Endothelial cell of umbilical vein (primary cell): ENCODE measurements around the gene SLC7A6OS. TPM values are rescaled to one million over a fixed set of nuclear protein-coding genes. Genes with fewer than 3 reads are reported as not detected.

Experiments
- BruUV-seq: library from RNA; stranded (reverse); fragments of 400-500 nt; replicated peaks from 2 replicates; lab custom pipeline; 2021; lab: Mats Ljungman, UMichigan
- CTCF ChIA-PET: fragments of 300-600, 350-600 bp; sonication (Branson Sonifier 250); formaldehyde crosslinking; loops from one replicate; lab custom pipeline; 2021; ENCODE audit warnings: antibody characterized with exemption, inconsistent platforms; lab: Charles Lee
- POLR2A ChIA-PET: fragments of 300-600, 350-600 bp; sonication (Branson Sonifier 250); formaldehyde crosslinking; loops from one replicate; lab custom pipeline; 2021; ENCODE audit warnings: antibody characterized with exemption, inconsistent platforms; lab: Charles Lee
- DNase-seq: peaks from one replicate; pipeline ENCODE4 v3.0.0-alpha.2; 2011; ENCODE audit warnings: low read depth, low spot score
- FAIRE-seq: peaks from 2 replicates; lab custom pipeline; 2011; peaks lifted over from hg19 to GRCh38; lab: Jason Lieb, UNC
- H2AFZ ChIP-seq: 2 replicates; pipeline ENCODE4 v1.6.0; 2012; ENCODE audit warnings: low read depth, low read length, control low read depth, inconsistent platforms
- H3K27ac ChIP-seq: 2 replicates; pipeline ENCODE4 v1.5.1; 2011; ENCODE audit warnings: low read depth, mild to moderate bottlenecking, control low read depth, low read length, moderate library complexity; ENCODE audit not compliant: insufficient read depth
- H3K27me3 ChIP-seq, 2 experiments: 2 replicates each; pipeline versions ENCODE4 v1.6.0 to v1.6.1; 2011; ENCODE audit warnings: low read length in 2 of 2, mixed read lengths in 1 of 2; ENCODE audit not compliant: control insufficient read depth in 2 of 2, insufficient read depth in 2 of 2
- H3K36me3 ChIP-seq, 2 experiments: 2 replicates in 1 of 2; 3 replicates in 1 of 2; pipeline ENCODE4 v1.5.1; 2011; ENCODE audit warnings: low read length in 2 of 2, mild to moderate bottlenecking in 1 of 2, moderate library complexity in 1 of 2; ENCODE audit not compliant: control insufficient read depth in 2 of 2, insufficient read depth in 2 of 2; ENCODE audit errors: extremely low read depth in 1 of 2
- H3K4me1 ChIP-seq: 3 replicates; pipeline ENCODE4 v1.5.1; 2011; ENCODE audit warnings: mild to moderate bottlenecking, low read length; ENCODE audit not compliant: control insufficient read depth, insufficient read depth; ENCODE audit errors: extremely low read depth
- H3K4me2 ChIP-seq: 2 replicates; pipeline ENCODE4 v1.6.1; 2011; ENCODE audit warnings: low read length, control low read depth, mixed read lengths; ENCODE audit not compliant: insufficient read depth
- H3K4me3 ChIP-seq, 3 experiments: fragments of 200-600 bp in 1 of 3; sonication (generic), shearing (Covaris generic) in 1 of 3; replicated peaks in 1 of 3; 2 replicates each; pipeline ENCODE4 v1.5.1; 2011 to 2016; ENCODE audit warnings: control low read depth in 3 of 3, low read length in 3 of 3, mild to moderate bottlenecking in 2 of 3, inconsistent platforms in 1 of 3, low read depth in 1 of 3, moderate library complexity in 1 of 3; ENCODE audit not compliant: insufficient read depth in 1 of 3
- H3K79me2 ChIP-seq: 2 replicates; pipeline ENCODE4 v1.6.0; 2012; ENCODE audit warnings: low read length, inconsistent platforms; ENCODE audit not compliant: control insufficient read depth, insufficient read depth
- H3K9ac ChIP-seq: replicated peaks from 2 replicates; pipeline ENCODE3; 2011; ENCODE audit warnings: low read length, control low read depth; ENCODE audit not compliant: insufficient read depth; ENCODE audit errors: extremely low read depth
- H3K9me1 ChIP-seq: replicated peaks from 3 replicates; pipeline ENCODE4 v1.6.0; 2011; ENCODE audit warnings: mild to moderate bottlenecking, low read length; ENCODE audit not compliant: control insufficient read depth, insufficient read depth; ENCODE audit errors: extremely low read depth
- H3K9me3 ChIP-seq: replicated peaks from 2 replicates; pipeline ENCODE4 v1.5.1; 2012; ENCODE audit warnings: low read length, inconsistent platforms; ENCODE audit not compliant: control insufficient read depth, insufficient read depth
- H4K20me1 ChIP-seq: replicated peaks from 2 replicates; pipeline ENCODE3; 2011; ENCODE audit warnings: mild to moderate bottlenecking, low read length; ENCODE audit not compliant: control insufficient read depth, insufficient read depth; ENCODE audit errors: extremely low read depth
- MAX ChIP-seq: IDR thresholded peaks from 2 replicates; pipeline ENCODE4 v1.6.1; 2011; ENCODE audit not compliant: insufficient read depth, insufficient read length
- POLR2AphosphoS5 ChIP-seq: IDR thresholded peaks from 2 replicates; pipeline ENCODE4 v1.6.1; 2012; ENCODE audit warnings: low read depth, mild to moderate bottlenecking, control low read depth, low read length, moderate library complexity; ENCODE audit not compliant: insufficient read depth
- dilution Hi-C: fragments of 300-500 bp; cut with MboI; formaldehyde crosslinking; loops from one replicate; pipeline ENCODE4 v1.15.0; 2019; ENCODE audit warnings: low sequenced_read_pairs; ENCODE audit not compliant: extremely low pct_ligation_motif_present
- intact Hi-C: fragments of 100-400 bp; cut with micrococcal nuclease; formaldehyde crosslinking; loops from one replicate; pipeline ENCODE4 v1.10.0; 2022
- polyA plus RNA-seq, 4 experiments: library from polyadenylated mRNA; depleted of rRNA in 3 of 4; stranded (reverse) in 3 of 4; unstranded in 1 of 4; fragments of >200 nt; gene quantifications; 2 replicates each; pipeline versions ENCODE4 v1.2.1 to v1.2.3, GENCODE V29; 2011 to 2012; ENCODE audit warnings: missing spikeins in 1 of 4
- total RNA-seq: library from RNA; stranded (reverse); gene quantifications from 2 replicates; pipeline ENCODE4 v1.2.3, GENCODE V29; 2021
- TF ChIP-seq, protein P1 (sequence below), 2 donors: IDR thresholded peaks; 1 replicate in 1 of 2; 2 replicates in 1 of 2; pipeline ENCODE4 v1.5.1; 2011; ENCODE audit warnings: low read length in 2 of 2, mild to moderate bottlenecking in 2 of 2, moderate library complexity in 2 of 2, control low read depth in 1 of 2, inconsistent platforms in 1 of 2, low read depth in 1 of 2; ENCODE audit not compliant: insufficient read depth in 1 of 2; ENCODE audit errors: extremely low read depth in 1 of 2

Gene SLC7A6OS
- total and polyA plus RNA-seq, 2 donors (not counting 3 experiments of a cell fraction or from before 2014, with no cell fraction given) = 8.3 to 22.9 TPM

DNA sequence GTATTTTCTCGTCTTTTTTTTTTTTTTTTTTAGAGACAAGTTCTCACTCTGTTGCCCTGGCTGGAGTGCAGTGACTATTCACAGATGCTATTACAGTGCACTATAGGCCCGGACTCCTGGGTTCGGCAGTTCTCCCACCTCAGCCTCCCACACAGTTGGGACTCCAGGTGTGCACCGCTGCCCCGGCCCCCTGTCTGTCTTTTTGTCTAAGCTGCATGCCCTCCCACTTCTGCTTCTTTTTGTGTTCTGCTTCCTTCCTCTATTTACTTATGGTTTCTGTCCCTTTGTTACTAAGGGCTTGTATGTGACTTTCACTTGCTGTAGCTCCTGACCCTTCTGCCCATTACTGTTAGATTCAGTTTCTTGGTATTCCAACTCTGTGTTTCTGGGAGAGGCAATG is 25.9 kb downstream of the SLC7A6OS start:
- intact Hi-C loops = no loop called here
- FAIRE-seq (peak; percentile 43), DNase-seq (peak; percentile 31)
- H3K4me1 ChIP-seq = peaks cover 55% of the 10 kb centered on the region
- H2AFZ ChIP-seq = no peak overlapping the region
- peaks cover 4% of the 10 kb centered on the region in 2 experiments for H3K36me3 ChIP-seq
- H3K9ac ChIP-seq = no peak overlapping the region
- H3K9me1 ChIP-seq = no peaks in the 10 kb centered on the region
- no peaks in the 10 kb centered on the region for H3K9me3 ChIP-seq
- TF ChIP-seq MAX = no peak
- TF ChIP-seq, protein P1, sequence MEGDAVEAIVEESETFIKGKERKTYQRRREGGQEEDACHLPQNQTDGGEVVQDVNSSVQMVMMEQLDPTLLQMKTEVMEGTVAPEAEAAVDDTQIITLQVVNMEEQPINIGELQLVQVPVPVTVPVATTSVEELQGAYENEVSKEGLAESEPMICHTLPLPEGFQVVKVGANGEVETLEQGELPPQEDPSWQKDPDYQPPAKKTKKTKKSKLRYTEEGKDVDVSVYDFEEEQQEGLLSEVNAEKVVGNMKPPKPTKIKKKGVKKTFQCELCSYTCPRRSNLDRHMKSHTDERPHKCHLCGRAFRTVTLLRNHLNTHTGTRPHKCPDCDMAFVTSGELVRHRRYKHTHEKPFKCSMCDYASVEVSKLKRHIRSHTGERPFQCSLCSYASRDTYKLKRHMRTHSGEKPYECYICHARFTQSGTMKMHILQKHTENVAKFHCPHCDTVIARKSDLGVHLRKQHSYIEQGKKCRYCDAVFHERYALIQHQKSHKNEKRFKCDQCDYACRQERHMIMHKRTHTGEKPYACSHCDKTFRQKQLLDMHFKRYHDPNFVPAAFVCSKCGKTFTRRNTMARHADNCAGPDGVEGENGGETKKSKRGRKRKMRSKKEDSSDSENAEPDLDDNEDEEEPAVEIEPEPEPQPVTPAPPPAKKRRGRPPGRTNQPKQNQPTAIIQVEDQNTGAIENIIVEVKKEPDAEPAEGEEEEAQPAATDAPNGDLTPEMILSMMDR (IDR thresholded peaks at IDR 0.05; ENCODE audit: extremely low read depth in 1 of 2, insufficient read depth in 1 of 2, low read depth in 1 of 2, low read length in 2 of 2) = no peak
- TF ChIP-seq POLR2AphosphoS5 = no peak
- dilution Hi-C loops = no loop called here
- peaks cover 48% of the 10 kb centered on the region for H3K79me2 ChIP-seq
- H3K4me2 ChIP-seq = peak overlapping the region; percentile 12
- H3K27me3 ChIP-seq = no peaks in the 10 kb centered on the region
- CTCF ChIA-PET = interaction anchor here (0.9 to 4.0 kb wide), 7 partner anchors 10 to 44 kb away, joined by 3 to 25 read pairs (median 5); partner anchors contain the start of genes PRMT7, SLC7A6 and SLC7A6OS
- POLR2A ChIA-PET = no interaction called here
- no TSS peak for BruUV-seq
- no peaks in the 10 kb centered on the region for H4K20me1 ChIP-seq
- no peak overlapping the region for H3K27ac ChIP-seq
- no peak overlapping the region for H3K4me3 ChIP-seq
